Measurements from ENCODE around the gene MED9.

GRCh38 chr17:17506181-17506741 is 29.5 kb downstream of the MED9 start:
- TF ChIP-seq, protein P1, sequence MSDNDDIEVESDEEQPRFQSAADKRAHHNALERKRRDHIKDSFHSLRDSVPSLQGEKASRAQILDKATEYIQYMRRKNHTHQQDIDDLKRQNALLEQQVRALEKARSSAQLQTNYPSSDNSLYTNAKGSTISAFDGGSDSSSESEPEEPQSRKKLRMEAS (IDR thresholded peaks at IDR 0.05), result no peak
- TF ChIP-seq TAF1 (IDR thresholded peaks at IDR 0.05; ENCODE audit: low read depth) (no peak), EP300 (IDR thresholded peaks at IDR 0.05; ENCODE audit: borderline replicate concordance) (no peak), EGR1 (IDR thresholded peaks at IDR 0.05) (no peak), TEAD4 (IDR thresholded peaks at IDR 0.05) (no peak)
- TF ChIP-seq, protein P2, sequence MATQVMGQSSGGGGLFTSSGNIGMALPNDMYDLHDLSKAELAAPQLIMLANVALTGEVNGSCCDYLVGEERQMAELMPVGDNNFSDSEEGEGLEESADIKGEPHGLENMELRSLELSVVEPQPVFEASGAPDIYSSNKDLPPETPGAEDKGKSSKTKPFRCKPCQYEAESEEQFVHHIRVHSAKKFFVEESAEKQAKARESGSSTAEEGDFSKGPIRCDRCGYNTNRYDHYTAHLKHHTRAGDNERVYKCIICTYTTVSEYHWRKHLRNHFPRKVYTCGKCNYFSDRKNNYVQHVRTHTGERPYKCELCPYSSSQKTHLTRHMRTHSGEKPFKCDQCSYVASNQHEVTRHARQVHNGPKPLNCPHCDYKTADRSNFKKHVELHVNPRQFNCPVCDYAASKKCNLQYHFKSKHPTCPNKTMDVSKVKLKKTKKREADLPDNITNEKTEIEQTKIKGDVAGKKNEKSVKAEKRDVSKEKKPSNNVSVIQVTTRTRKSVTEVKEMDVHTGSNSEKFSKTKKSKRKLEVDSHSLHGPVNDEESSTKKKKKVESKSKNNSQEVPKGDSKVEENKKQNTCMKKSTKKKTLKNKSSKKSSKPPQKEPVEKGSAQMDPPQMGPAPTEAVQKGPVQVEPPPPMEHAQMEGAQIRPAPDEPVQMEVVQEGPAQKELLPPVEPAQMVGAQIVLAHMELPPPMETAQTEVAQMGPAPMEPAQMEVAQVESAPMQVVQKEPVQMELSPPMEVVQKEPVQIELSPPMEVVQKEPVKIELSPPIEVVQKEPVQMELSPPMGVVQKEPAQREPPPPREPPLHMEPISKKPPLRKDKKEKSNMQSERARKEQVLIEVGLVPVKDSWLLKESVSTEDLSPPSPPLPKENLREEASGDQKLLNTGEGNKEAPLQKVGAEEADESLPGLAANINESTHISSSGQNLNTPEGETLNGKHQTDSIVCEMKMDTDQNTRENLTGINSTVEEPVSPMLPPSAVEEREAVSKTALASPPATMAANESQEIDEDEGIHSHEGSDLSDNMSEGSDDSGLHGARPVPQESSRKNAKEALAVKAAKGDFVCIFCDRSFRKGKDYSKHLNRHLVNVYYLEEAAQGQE (IDR thresholded peaks at IDR 0.05; ENCODE audit: low read depth), result no peak
